Measurements from ENCODE around the gene MARCHF5. TPM values are rescaled to one million over a fixed set of nuclear protein-coding genes. Genes with fewer than 3 reads are reported as not detected.

Gene MARCHF5
- total RNA-seq, 1 donor from 2014 or later, result 52.1 TPM

GRCh38 chr10:92248566-92248965 is 42.4 kb upstream of the MARCHF5 start:
- FAIRE-seq, result no peak
- H3K4me1 Mint-ChIP-seq (ENCODE audit: low read depth, unreplicated experiment), result no peaks in the 10 kb centered on the region

GRCh38 chr10:92263396-92263795 is 27.6 kb upstream of the MARCHF5 start:
- Histone ChIP-seq H3K36me3 (ENCODE audit: insufficient read depth, low read length) (no peaks in the 10 kb centered on the region), H3K27me3 (ENCODE audit: insufficient read depth, low read length) (no peaks in the 10 kb centered on the region), H3K9me3 (ENCODE audit: insufficient read depth, low read depth, low read length) (no peaks in the 10 kb centered on the region), H3K27ac (ENCODE audit: low read depth, low read length) (no peak overlapping the region), H2AFZ (ENCODE audit: low read depth, low read length) (no peak overlapping the region), H3K9ac (ENCODE audit: low read length) (no peak overlapping the region), H3K4me3 (ENCODE audit: insufficient read depth, low read depth, low read length) (no peak overlapping the region), H3K4me2 (ENCODE audit: low read length) (no peak overlapping the region), H4K20me1 (ENCODE audit: insufficient read depth, low read length) (no peaks in the 10 kb centered on the region), H3K79me2 (ENCODE audit: insufficient read depth, low read length) (no peaks in the 10 kb centered on the region), H3K4me1 (ENCODE audit: insufficient read depth, low read length) (no peaks in the 10 kb centered on the region)
- no peaks in the 10 kb centered on the region for H3K4me1 Mint-ChIP-seq (ENCODE audit: low read depth, unreplicated experiment)
- no peak overlapping the region for H3K27ac Mint-ChIP-seq (ENCODE audit: unreplicated experiment)
- no peak for DNase-seq (ENCODE audit: low read depth)
- H3K9me3 Mint-ChIP-seq (ENCODE audit: unreplicated experiment), result no peaks in the 10 kb centered on the region
- H3K4me3 Mint-ChIP-seq (ENCODE audit: unreplicated experiment), result no peak overlapping the region
- TF ChIP-seq CTCF (IDR thresholded peaks at IDR 0.05; ENCODE audit: insufficient read depth, low read depth, low read length) (no peak), EZH2 (IDR thresholded peaks at IDR 0.05; ENCODE audit: insufficient read depth, low read length) (no peak)
- no peaks in the 10 kb centered on the region for H3K27me3 Mint-ChIP-seq (ENCODE audit: low read depth, unreplicated experiment)
- no peak for FAIRE-seq
- no peaks in the 10 kb centered on the region for H3K36me3 Mint-ChIP-seq (ENCODE audit: low read depth, unreplicated experiment)

More at GRCh38 chr10:92248566-92248965, 42.4 kb upstream of the MARCHF5 start:
- H3K27ac Mint-ChIP-seq (ENCODE audit: unreplicated experiment), result no peak overlapping the region
- no peak overlapping the region for H2AFZ ChIP-seq (ENCODE audit: low read depth, low read length)
- no peaks in the 10 kb centered on the region for H3K36me3 Mint-ChIP-seq (ENCODE audit: low read depth, unreplicated experiment)
- no peaks in the 10 kb centered on the region for H3K79me2 ChIP-seq (ENCODE audit: insufficient read depth, low read length)
- H3K9ac ChIP-seq (ENCODE audit: low read length), result no peak overlapping the region
- H3K27ac ChIP-seq (ENCODE audit: low read depth, low read length), result no peak overlapping the region
- no peaks in the 10 kb centered on the region for H3K9me3 ChIP-seq (ENCODE audit: insufficient read depth, low read depth, low read length)
- no peaks in the 10 kb centered on the region for H3K27me3 ChIP-seq (ENCODE audit: insufficient read depth, low read length)
- H3K4me3 ChIP-seq (ENCODE audit: insufficient read depth, low read depth, low read length), result no peak overlapping the region
- TF ChIP-seq CTCF (IDR thresholded peaks at IDR 0.05; ENCODE audit: insufficient read depth, low read depth, low read length) (no peak), EZH2 (IDR thresholded peaks at IDR 0.05; ENCODE audit: insufficient read depth, low read length) (no peak)
- no peak overlapping the region for H3K4me3 Mint-ChIP-seq (ENCODE audit: unreplicated experiment)
- no peaks in the 10 kb centered on the region for H3K9me3 Mint-ChIP-seq (ENCODE audit: unreplicated experiment)
- no peak overlapping the region for H3K4me2 ChIP-seq (ENCODE audit: low read length)
- no peaks in the 10 kb centered on the region for H3K4me1 ChIP-seq (ENCODE audit: insufficient read depth, low read length)
- no peaks in the 10 kb centered on the region for H3K36me3 ChIP-seq (ENCODE audit: insufficient read depth, low read length)
- DNase-seq (ENCODE audit: low read depth), result no peak
- H4K20me1 ChIP-seq (ENCODE audit: insufficient read depth, low read length), result no peaks in the 10 kb centered on the region
- H3K27me3 Mint-ChIP-seq (ENCODE audit: low read depth, unreplicated experiment), result no peaks in the 10 kb centered on the region

- TF ChIP-seq EZH2 (IDR thresholded peaks at IDR 0.05; ENCODE audit: insufficient read depth, low read length), result no peak
- no peak for TF ChIP-seq CTCF (IDR thresholded peaks at IDR 0.05; ENCODE audit: insufficient read depth, low read depth, low read length)
- no peaks in the 10 kb centered on the region for H3K36me3 Mint-ChIP-seq (ENCODE audit: low read depth, unreplicated experiment)
- H3K4me3 Mint-ChIP-seq (ENCODE audit: unreplicated experiment), result no peak overlapping the region
- H3K27ac Mint-ChIP-seq (ENCODE audit: unreplicated experiment), result no peak overlapping the region
- Histone ChIP-seq H3K9me3 (ENCODE audit: insufficient read depth, low read depth, low read length) (no peaks in the 10 kb centered on the region), H3K4me2 (ENCODE audit: low read length) (no peak overlapping the region), H3K27ac (ENCODE audit: low read depth, low read length) (no peak overlapping the region), H3K36me3 (ENCODE audit: insufficient read depth, low read length) (no peaks in the 10 kb centered on the region), H2AFZ (ENCODE audit: low read depth, low read length) (no peak overlapping the region), H3K4me3 (ENCODE audit: insufficient read depth, low read depth, low read length) (no peak overlapping the region), H3K27me3 (ENCODE audit: insufficient read depth, low read length) (no peaks in the 10 kb centered on the region), H3K9ac (ENCODE audit: low read length) (no peak overlapping the region), H3K79me2 (ENCODE audit: insufficient read depth, low read length) (no peaks in the 10 kb centered on the region), H3K4me1 (ENCODE audit: insufficient read depth, low read length) (no peaks in the 10 kb centered on the region), H4K20me1 (ENCODE audit: insufficient read depth, low read length) (no peaks in the 10 kb centered on the region)
- H3K9me3 Mint-ChIP-seq (ENCODE audit: unreplicated experiment), result no peaks in the 10 kb centered on the region
- H3K27me3 Mint-ChIP-seq (ENCODE audit: low read depth, unreplicated experiment), result no peaks in the 10 kb centered on the region
- no peak for FAIRE-seq
- no peak for DNase-seq (ENCODE audit: low read depth)
- H3K4me1 Mint-ChIP-seq (ENCODE audit: low read depth, unreplicated experiment), result no peaks in the 10 kb centered on the region
Observed at GRCh38 chr10:92264249-92264648, 26.7 kb upstream of the MARCHF5 start.

Data from astrocyte (in vitro differentiated cells and primary cell).